GM12892 (cell line): ENCODE measurements around the gene DNASE2B. TPM values are rescaled to one million over a fixed set of nuclear protein-coding genes. Genes with fewer than 3 reads are reported as not detected.

Experiments
- DNase-seq: peaks from one replicate; pipeline ENCODE4 v3.0.0; 2011; ENCODE audit not compliant: insufficient read length
- FAIRE-seq: peaks from 2 replicates; lab custom pipeline; 2011; peaks lifted over from hg19 to GRCh38; lab: Jason Lieb, UNC
- POLR2A ChIP-seq: IDR thresholded peaks from 2 replicates; pipeline ENCODE4 v1.6.1; 2011; ENCODE audit warnings: low read depth, low read length, control low read depth
- POLR2AphosphoS5 ChIP-seq: IDR thresholded peaks from 2 replicates; pipeline ENCODE4 v1.6.1; 2011; ENCODE audit warnings: low read depth, low read length, control low read depth
- TAF1 ChIP-seq: IDR thresholded peaks from 2 replicates; pipeline ENCODE4 v1.6.1; 2011; ENCODE audit warnings: low read depth, mild to moderate bottlenecking, control low read depth, low read length, borderline replicate concordance
- polyA plus RNA-seq: library from polyadenylated mRNA; unstranded; fragments of >200 nt; gene quantifications from one replicate; pipeline ENCODE4 v1.2.1, GENCODE V29; 2012; ENCODE audit warnings: missing spikeins, inconsistent platforms; ENCODE audit not compliant: missing spikeins

DNASE2B gene
- polyA plus RNA-seq, result not detected

GRCh38 chr1:84398175-84399155, at the start of gene DNASE2B:
Gene DNASE2B (plus strand): TSS chr1:84398484. CDS start chr1:84398565, 81 bp downstream.
- no peak for FAIRE-seq
- no peak for DNase-seq

GRCh38 chr1:84348759-84349158, 49.5 kb upstream of the DNASE2B start:
- FAIRE-seq, result no peak
- TF ChIP-seq POLR2A (no peak), TAF1 (no peak), POLR2AphosphoS5 (no peak)
- no peak for DNase-seq

More at GRCh38 chr1:84398175-84399155, at the start of gene DNASE2B:
- TF ChIP-seq TAF1, result no peak
- no peak for TF ChIP-seq POLR2A
- no peak for TF ChIP-seq POLR2AphosphoS5

GRCh38 chr1:84350104-84350503, 48.2 kb upstream of the DNASE2B start:
- FAIRE-seq, result no peak
- no peak for DNase-seq
- TF ChIP-seq POLR2AphosphoS5, result no peak
- no peak for TF ChIP-seq POLR2A

GRCh38 chr1:84350550-84350949, 47.7 kb upstream of the DNASE2B start:
- TF ChIP-seq POLR2AphosphoS5, result no peak
- TF ChIP-seq POLR2A, result no peak
- no peak for TF ChIP-seq TAF1
- no peak for FAIRE-seq
- no peak for DNase-seq

GRCh38 chr1:84352298-84353106, 45.8 kb upstream of the DNASE2B start:
- DNase-seq, result no peak
- TF ChIP-seq POLR2AphosphoS5 (no peak), POLR2A (no peak), TAF1 (no peak)
- no peak for FAIRE-seq

GRCh38 chr1:84353695-84354094, 44.6 kb upstream of the DNASE2B start:
- DNase-seq (no peak), FAIRE-seq (no peak)
- TF ChIP-seq POLR2AphosphoS5 (no peak), TAF1 (no peak), POLR2A (no peak)

GRCh38 chr1:84355556-84355955, 42.7 kb upstream of the DNASE2B start:
- DNase-seq (no peak), FAIRE-seq (no peak)
- TF ChIP-seq POLR2AphosphoS5 (no peak), POLR2A (no peak), TAF1 (no peak)

- FAIRE-seq (no peak), DNase-seq (no peak)
- TF ChIP-seq TAF1 (no peak), POLR2AphosphoS5 (no peak), POLR2A (no peak)
These were observed 41.4 kb upstream of the DNASE2B start for GRCh38 chr1:84356881-84357280.

- no peak for DNase-seq
- no peak for FAIRE-seq
These were observed 39.6 kb upstream of the DNASE2B start for GRCh38 chr1:84358695-84359094.

GRCh38 chr1:84360316-84360715, 38.0 kb upstream of the DNASE2B start:
- no peak for DNase-seq
- no peak for TF ChIP-seq TAF1
- TF ChIP-seq POLR2A, result no peak
- TF ChIP-seq POLR2AphosphoS5, result no peak
- FAIRE-seq, result no peak

More at GRCh38 chr1:84358695-84359094, 39.6 kb upstream of the DNASE2B start:
- TF ChIP-seq POLR2A (no peak), TAF1 (no peak), POLR2AphosphoS5 (no peak)

- FAIRE-seq (no peak), DNase-seq (no peak)
- TF ChIP-seq POLR2A, result no peak
- no peak for TF ChIP-seq TAF1
- no peak for TF ChIP-seq POLR2AphosphoS5
These were observed 36.5 kb upstream of the DNASE2B start for GRCh38 chr1:84361796-84362195.
